Thoracic aorta (tissue), 2 donors: ENCODE data around the gene ZDHHC13. TPM values are rescaled to one million over a fixed set of nuclear protein-coding genes. Genes with fewer than 3 reads are reported as not detected.

ENCODE experiments used
- ATAC-seq: fragments of 150-250 bp; one replicate; pipeline ENCODE4 v1.8.0; 2017; ENCODE audit warnings: low read depth; ENCODE audit not compliant: insufficient number of reproducible peaks, low FRiP score
- DNase-seq: peaks from one replicate; pipeline ENCODE4 v3.0.0-alpha.2; 2020; ENCODE audit warnings: low spot score
- H3K27ac ChIP-seq, 2 donors: fragments of 200-600 bp; sonication (generic); 1 replicate in 1 of 2; 2 replicates in 1 of 2; pipeline ENCODE4 v1.5.1; 2016; ENCODE audit warnings: mild to moderate bottlenecking in 2 of 2, moderate library complexity in 2 of 2
- H3K27me3 ChIP-seq: fragments of 200-600 bp; sonication (generic); replicated peaks from 2 replicates; pipeline ENCODE4 v1.6.0; 2016; ENCODE audit warnings: mild to moderate bottlenecking; ENCODE audit not compliant: insufficient read depth
- H3K36me3 ChIP-seq: fragments of 200-600 bp; sonication (generic); one replicate; pipeline ENCODE4 v1.5.1; 2016
- H3K4me1 ChIP-seq, 2 donors: fragments of 200-600 bp; sonication (generic); 1 replicate in 1 of 2; 2 replicates in 1 of 2; pipeline versions ENCODE4 v1.5.1 to v1.6.0; 2016; ENCODE audit warnings: low read depth in 2 of 2, mild to moderate bottlenecking in 1 of 2; ENCODE audit not compliant: control insufficient read depth in 1 of 2
- H3K4me3 ChIP-seq: fragments of 200-600 bp; sonication (generic); 2 replicates; pipeline ENCODE4 v1.5.1; 2016; ENCODE audit warnings: mild to moderate bottlenecking
- H3K9me3 ChIP-seq: fragments of 200-600 bp; sonication (generic); 2 replicates; pipeline ENCODE4 v1.5.1; 2016
- CTCF ChIP-seq: fragments of 200-600 bp; sonication (generic); IDR thresholded peaks from one replicate; pipeline ENCODE4 v1.5.1; 2019; ENCODE audit warnings: antibody characterized with exemption
- total RNA-seq, 2 donors: library from RNA; depleted of rRNA; stranded (reverse); fragments of >200 nt; gene quantifications; one replicate each; pipeline versions ENCODE4 v1.1.0 to v1.2.3, GENCODE V29; 2016

ZDHHC13 gene
- total RNA-seq, 2 donors from 2014 or later = 11.9 to 12.6 TPM

DNA sequence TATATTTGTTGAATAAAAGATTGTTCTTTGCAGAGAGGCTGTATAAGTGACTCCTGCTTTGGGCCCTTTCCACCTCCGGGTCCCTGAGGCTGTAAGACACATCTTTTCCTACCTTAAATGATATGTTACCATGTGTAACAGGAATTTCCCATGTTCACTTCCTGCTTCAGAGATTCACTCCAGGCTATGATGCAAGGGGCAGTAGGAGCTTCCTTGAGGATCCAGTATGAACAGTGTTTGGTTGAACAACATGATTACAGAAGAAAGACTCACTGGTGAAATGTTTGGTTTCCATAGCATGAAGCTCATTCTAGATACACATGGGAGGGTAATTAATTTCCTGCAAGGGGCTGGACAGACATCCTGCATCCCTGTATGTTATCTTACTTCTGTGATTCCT is 25.6 kb upstream of the ZDHHC13 start:
- Histone ChIP-seq H3K36me3 (no peaks in the 10 kb centered on the region), H3K4me3 (no peak overlapping the region), H3K4me1 (no peaks in the 10 kb centered on the region), H3K27me3 (no peaks in the 10 kb centered on the region), H3K9me3 (no peaks in the 10 kb centered on the region), H3K27ac (no peak overlapping the region)
- DNase-seq (no peak), ATAC-seq (no peak)
- TF ChIP-seq CTCF = no peak

- ATAC-seq = no peak
- Histone ChIP-seq H3K4me1 (no peaks in the 10 kb centered on the region), H3K27ac (no peak overlapping the region), H3K4me3 (no peak overlapping the region), H3K9me3 (no peaks in the 10 kb centered on the region), H3K36me3 (no peaks in the 10 kb centered on the region), H3K27me3 (no peaks in the 10 kb centered on the region)
- no peak for DNase-seq
- no peak for TF ChIP-seq CTCF
Measured at GRCh38 chr11:19092342-19092741, 24.6 kb upstream of the ZDHHC13 start.

- ATAC-seq (no peak), DNase-seq (no peak)
- H3K4me3 ChIP-seq = no peak overlapping the region
- H3K27ac ChIP-seq = no peak overlapping the region
- H3K27me3 ChIP-seq = no peaks in the 10 kb centered on the region
- no peak for TF ChIP-seq CTCF
- H3K36me3 ChIP-seq = no peaks in the 10 kb centered on the region
- H3K9me3 ChIP-seq = no peaks in the 10 kb centered on the region
- H3K4me1 ChIP-seq = no peaks in the 10 kb centered on the region
Measured at GRCh38 chr11:19092850-19093249, 24.1 kb upstream of the ZDHHC13 start.

- Histone ChIP-seq H3K27me3 (no peaks in the 10 kb centered on the region), H3K36me3 (no peaks in the 10 kb centered on the region), H3K9me3 (no peaks in the 10 kb centered on the region), H3K27ac (no peak overlapping the region), H3K4me1 (no peaks in the 10 kb centered on the region), H3K4me3 (no peak overlapping the region)
- DNase-seq (no peak), ATAC-seq (no peak)
- no peak for TF ChIP-seq CTCF
Measured at GRCh38 chr11:19093976-19094375, 23.0 kb upstream of the ZDHHC13 start.

GRCh38 chr11:19094859-19095258 is 22.1 kb upstream of the ZDHHC13 start:
- no peaks in the 10 kb centered on the region for H3K36me3 ChIP-seq
- H3K4me3 ChIP-seq = no peak overlapping the region
- no peak for TF ChIP-seq CTCF
- DNase-seq (no peak), ATAC-seq (no peak)
- H3K27me3 ChIP-seq = no peaks in the 10 kb centered on the region
- no peaks in the 10 kb centered on the region for H3K9me3 ChIP-seq
- no peaks in the 10 kb centered on the region for H3K4me1 ChIP-seq
- no peak overlapping the region for H3K27ac ChIP-seq
